Upper lobe of right lung (tissue), 1 donor: ENCODE data around the gene FAM149B1. TPM values are rescaled to one million over a fixed set of nuclear protein-coding genes. Genes with fewer than 3 reads are reported as not detected.

Experiments used
- ATAC-seq: fragments of 200-7000 bp; cut with Tn5 transposase; one replicate; pipeline ENCODE4 v1.9.1; 2020; ENCODE audit warnings: mild to moderate bottlenecking, moderate library complexity
- DNase-seq: peaks from one replicate; pipeline ENCODE4 v3.0.0-alpha.2; 2020
- H3K27ac ChIP-seq: fragments of 200-600 bp; one replicate; pipeline ENCODE4 v1.8.0; 2022
- H3K27me3 ChIP-seq: fragments of 200-600 bp; one replicate; pipeline ENCODE4 v1.8.0; 2022; ENCODE audit warnings: mild to moderate bottlenecking
- H3K36me3 ChIP-seq: fragments of 200-600 bp; one replicate; pipeline ENCODE4 v1.8.0; 2022
- H3K4me1 ChIP-seq: fragments of 200-600 bp; one replicate; pipeline ENCODE4 v1.8.0; 2022
- H3K4me3 ChIP-seq: fragments of 200-600 bp; one replicate; pipeline ENCODE4 v1.8.0; 2022; ENCODE audit warnings: mild to moderate bottlenecking
- H3K9me3 ChIP-seq: fragments of 200-600 bp; one replicate; pipeline ENCODE4 v1.8.0; 2022
- intact Hi-C: fragments of 100-400 bp; cut with DNase I; formaldehyde crosslinking; loops from one replicate; pipeline ENCODE4 v1.11.0; 2022
- total RNA-seq: library from RNA; stranded (reverse); fragmentation: NEBNext Ultra II Directional; extraction: Animal tissue kit (Norgen Biotek cat#: 25700); gene quantifications from one replicate; pipeline ENCODE4 v1.2.1, GENCODE V29; 2021
- TF ChIP-seq, protein P1 (sequence below): fragments of 200-600 bp; IDR thresholded peaks from one replicate; pipeline ENCODE4 v1.8.0; 2022; ENCODE audit warnings: antibody characterized with exemption
- donor health status: DM: no; HTN: yes; CAD: no; lungs with severe emphysema.

The FAM149B1 gene
- total RNA-seq, 1 donor from 2014 or later, result 18.6 TPM

DNA sequence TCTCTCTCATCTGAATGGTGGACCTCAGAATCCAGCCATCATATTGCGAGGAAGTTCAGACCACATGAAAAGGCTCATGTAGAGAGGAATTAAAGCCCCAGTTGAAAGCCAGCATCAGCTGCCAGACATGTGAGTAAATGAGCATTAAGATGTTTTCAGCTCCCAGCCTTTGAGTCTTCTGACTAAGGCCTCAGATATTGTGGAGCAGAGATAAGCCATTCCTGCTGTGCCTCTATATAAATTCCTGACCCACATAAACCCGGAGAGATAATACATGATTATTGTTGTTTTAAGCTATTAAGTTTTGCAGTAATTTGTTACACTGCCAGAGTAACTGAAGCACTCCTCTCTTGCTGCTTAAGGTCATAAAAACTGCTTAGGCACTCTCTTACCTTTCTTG lies 14.6 kb downstream of the FAM149B1 start:
- DNase-seq (no peak), ATAC-seq (no peak)
- Histone ChIP-seq H3K36me3 (peaks cover 63% of the 10 kb centered on the region), H3K9me3 (no peaks in the 10 kb centered on the region), H3K27me3 (no peaks in the 10 kb centered on the region), H3K4me3 (no peak overlapping the region), H3K4me1 (no peaks in the 10 kb centered on the region), H3K27ac (no peak overlapping the region)
- intact Hi-C loops, result no loop called here
- TF ChIP-seq, protein P1, sequence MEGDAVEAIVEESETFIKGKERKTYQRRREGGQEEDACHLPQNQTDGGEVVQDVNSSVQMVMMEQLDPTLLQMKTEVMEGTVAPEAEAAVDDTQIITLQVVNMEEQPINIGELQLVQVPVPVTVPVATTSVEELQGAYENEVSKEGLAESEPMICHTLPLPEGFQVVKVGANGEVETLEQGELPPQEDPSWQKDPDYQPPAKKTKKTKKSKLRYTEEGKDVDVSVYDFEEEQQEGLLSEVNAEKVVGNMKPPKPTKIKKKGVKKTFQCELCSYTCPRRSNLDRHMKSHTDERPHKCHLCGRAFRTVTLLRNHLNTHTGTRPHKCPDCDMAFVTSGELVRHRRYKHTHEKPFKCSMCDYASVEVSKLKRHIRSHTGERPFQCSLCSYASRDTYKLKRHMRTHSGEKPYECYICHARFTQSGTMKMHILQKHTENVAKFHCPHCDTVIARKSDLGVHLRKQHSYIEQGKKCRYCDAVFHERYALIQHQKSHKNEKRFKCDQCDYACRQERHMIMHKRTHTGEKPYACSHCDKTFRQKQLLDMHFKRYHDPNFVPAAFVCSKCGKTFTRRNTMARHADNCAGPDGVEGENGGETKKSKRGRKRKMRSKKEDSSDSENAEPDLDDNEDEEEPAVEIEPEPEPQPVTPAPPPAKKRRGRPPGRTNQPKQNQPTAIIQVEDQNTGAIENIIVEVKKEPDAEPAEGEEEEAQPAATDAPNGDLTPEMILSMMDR, result no peak

DNA sequence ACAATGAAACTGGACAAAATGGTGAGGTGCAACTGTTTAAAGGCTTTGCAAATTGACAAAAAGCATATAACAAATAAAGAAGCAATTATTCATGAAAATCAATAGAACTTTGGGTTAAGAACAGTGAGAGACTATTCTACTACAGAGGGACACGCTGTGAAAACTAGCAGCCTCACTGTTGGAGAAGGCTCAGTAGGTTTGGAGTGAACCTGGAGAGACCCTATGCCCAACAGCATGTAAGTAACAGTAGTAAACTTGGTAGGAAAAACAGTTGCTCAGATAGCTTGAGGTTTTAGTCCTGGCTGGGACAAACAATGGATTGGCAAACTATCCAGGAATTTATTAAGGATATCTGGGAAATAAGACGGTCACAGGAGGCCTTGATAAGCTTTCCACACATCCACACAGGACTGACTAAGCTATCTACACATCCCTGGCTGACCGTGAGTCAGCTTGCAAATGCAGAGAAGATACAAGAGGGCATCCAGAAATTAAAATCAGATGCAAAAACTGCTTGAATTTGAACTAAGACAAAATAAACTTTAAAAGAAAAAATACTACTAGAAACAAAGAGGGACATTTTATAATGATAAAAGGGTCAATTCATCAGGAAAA lies 15.9 kb downstream of the FAM149B1 start:
- H3K27ac ChIP-seq, result no peak overlapping the region
- H3K4me1 ChIP-seq, result no peaks in the 10 kb centered on the region
- H3K36me3 ChIP-seq, result peaks cover 51% of the 10 kb centered on the region
- no peak overlapping the region for H3K4me3 ChIP-seq
- DNase-seq (no peak), ATAC-seq (no peak)
- H3K27me3 ChIP-seq, result no peaks in the 10 kb centered on the region
- intact Hi-C loops, result no loop called here
- no peaks in the 10 kb centered on the region for H3K9me3 ChIP-seq
- TF ChIP-seq, protein P1, result no peak

DNA sequence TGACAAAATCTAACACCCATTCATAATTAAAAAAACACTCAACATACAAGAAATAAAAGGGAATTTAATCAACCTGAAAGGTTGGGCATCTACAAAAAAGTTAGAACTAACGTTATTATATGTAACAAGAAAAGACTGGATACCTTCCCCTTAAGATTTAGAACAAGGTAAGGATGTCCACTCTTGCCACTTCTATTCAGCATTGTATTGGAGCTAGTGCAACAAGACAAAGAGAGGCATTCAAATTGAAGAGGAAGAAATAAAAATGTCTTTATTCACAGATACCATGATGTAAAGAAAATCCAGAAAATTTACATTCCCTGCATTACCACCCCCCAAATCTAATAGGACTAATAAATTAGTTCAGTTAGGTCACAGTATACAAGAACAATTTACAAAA lies 18.3 kb downstream of the FAM149B1 start:
- H3K27me3 ChIP-seq, result no peaks in the 10 kb centered on the region
- intact Hi-C loops, result no loop called here
- no peak for ATAC-seq
- H3K27ac ChIP-seq, result no peak overlapping the region
- no peak overlapping the region for H3K4me3 ChIP-seq
- DNase-seq, result no peak
- H3K36me3 ChIP-seq, result peaks cover 27% of the 10 kb centered on the region
- TF ChIP-seq, protein P1, result no peak
- H3K4me1 ChIP-seq, result no peaks in the 10 kb centered on the region
- H3K9me3 ChIP-seq, result no peaks in the 10 kb centered on the region

DNA sequence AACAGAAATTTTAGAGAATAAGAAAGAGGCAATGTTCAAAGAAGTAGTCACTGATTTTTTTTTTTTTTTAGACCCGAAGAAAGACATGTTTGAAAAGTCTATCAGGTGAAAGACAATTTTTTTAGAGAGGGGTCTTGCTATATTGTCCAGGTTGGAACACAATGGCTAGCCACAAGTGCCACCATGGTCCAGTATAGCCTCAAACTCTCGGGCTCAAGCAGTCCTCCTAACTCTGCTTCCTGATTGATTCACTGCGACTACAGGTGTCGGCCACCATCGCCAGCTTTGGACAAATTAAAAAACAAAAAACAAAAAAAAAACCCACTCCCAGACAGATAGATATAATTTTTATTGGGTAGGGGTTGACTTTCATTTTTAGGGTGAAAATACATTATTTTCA lies 22.3 kb downstream of the FAM149B1 start:
- H3K4me3 ChIP-seq, result no peak overlapping the region
- H3K9me3 ChIP-seq, result no peaks in the 10 kb centered on the region
- TF ChIP-seq, protein P1, result no peak
- DNase-seq (no peak), ATAC-seq (no peak)
- no peak overlapping the region for H3K27ac ChIP-seq
- H3K27me3 ChIP-seq, result no peaks in the 10 kb centered on the region
- H3K4me1 ChIP-seq, result no peaks in the 10 kb centered on the region
- intact Hi-C loops, result no loop called here
- H3K36me3 ChIP-seq, result peaks cover 32% of the 10 kb centered on the region

DNA sequence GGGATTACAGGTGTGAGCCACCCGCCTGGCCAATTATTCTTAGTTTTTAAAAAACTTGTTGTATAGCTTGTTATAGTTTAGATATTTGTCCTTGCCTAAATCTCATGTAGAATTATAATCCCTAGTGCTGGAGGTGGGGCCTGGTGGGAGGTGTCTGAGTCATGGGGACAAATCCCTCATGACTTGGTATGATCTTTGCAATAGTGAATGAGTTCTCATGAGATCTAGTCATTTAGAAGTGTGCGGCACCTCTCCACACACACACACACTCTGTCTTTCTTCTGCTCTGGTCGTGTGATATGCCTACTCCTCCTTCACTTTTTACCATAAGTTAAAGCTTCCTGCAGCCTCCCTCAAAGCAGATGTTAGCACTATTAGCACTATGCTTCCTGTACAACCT lies 37.2 kb downstream of the FAM149B1 start:
- intact Hi-C loops, result no loop called here
- DNase-seq, result no peak
- Histone ChIP-seq H3K36me3 (peaks cover 6% of the 10 kb centered on the region), H3K27me3 (no peaks in the 10 kb centered on the region), H3K27ac (no peak overlapping the region), H3K4me3 (no peak overlapping the region), H3K4me1 (no peaks in the 10 kb centered on the region), H3K9me3 (no peaks in the 10 kb centered on the region)
- TF ChIP-seq, protein P1, result no peak
- peak; percentile 35 for ATAC-seq

DNA sequence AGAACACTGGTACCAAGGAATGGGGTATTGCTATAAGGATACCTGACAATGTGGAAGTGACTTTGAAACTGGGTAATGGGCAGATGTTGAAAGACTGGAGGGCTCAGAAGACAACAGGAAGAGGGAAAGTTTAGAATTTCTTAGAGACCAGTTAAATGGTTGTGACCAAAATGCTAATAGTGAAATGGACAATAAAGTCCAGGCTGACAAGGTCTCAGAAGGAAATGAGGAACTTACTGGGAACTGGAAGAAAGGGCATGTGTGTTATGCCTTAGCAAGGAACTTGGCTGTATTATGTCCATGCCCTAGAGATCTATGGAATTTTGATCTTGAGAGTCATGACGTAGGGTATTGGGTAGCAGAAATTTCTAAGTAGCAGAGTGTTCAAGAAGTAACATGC lies 38.0 kb downstream of the FAM149B1 start:
- Histone ChIP-seq H3K4me3 (no peak overlapping the region), H3K36me3 (peaks cover 11% of the 10 kb centered on the region), H3K27ac (no peak overlapping the region), H3K4me1 (no peaks in the 10 kb centered on the region), H3K27me3 (no peaks in the 10 kb centered on the region), H3K9me3 (no peaks in the 10 kb centered on the region)
- TF ChIP-seq, protein P1, result no peak
- intact Hi-C loops, result no loop called here
- ATAC-seq (peak; percentile 68), DNase-seq (no peak)
